ENCODE measurements around the gene ENTPD5. TPM values are rescaled to one million over a fixed set of nuclear protein-coding genes. Genes with fewer than 3 reads are reported as not detected.

The ENTPD5 gene
- total and polyA plus RNA-seq, 2 of the 4 experiments (the other 2 are of a cell fraction): 7.3 to 8.1 TPM

- Histone ChIP-seq H3K18ac (ENCODE audit: low read depth, low read length) (no peak overlapping the region), H3K9me1 (ENCODE audit: insufficient read depth, low read length) (no peaks in the 10 kb centered on the region), H3K4me1 (ENCODE audit: control insufficient read depth, insufficient read depth, low read length) (peaks cover 2% of the 10 kb centered on the region; the same call in 1 of the 2 replicates), H3K23ac (ENCODE audit: low read depth, low read length) (peak overlapping the region; percentile 22; the same call in 1 of the 2 replicates), H3K4ac (ENCODE audit: low read depth, low read length) (peak overlapping the region; percentile 72), H2BK20ac (ENCODE audit: low read depth, low read length) (no peak overlapping the region), H2AFZ (replicated peaks; ENCODE audit: low read length, poor library complexity) (peak overlapping the region; percentile 97), H4K8ac (ENCODE audit: low read depth in 2 of 2, low read length in 2 of 2) (peak overlapping the region; percentile 52 to 79; a peak in 2 of 4 replicates), H3K27me3 (ENCODE audit: control insufficient read depth, insufficient read depth, low read length) (no peaks in the 10 kb centered on the region), H3K14ac (replicated peaks; ENCODE audit: low read depth, low read length) (peak overlapping the region; percentile 61), H3K36me3 (ENCODE audit: control insufficient read depth, insufficient read depth, low read length) (no peaks in the 10 kb centered on the region), H4K91ac (ENCODE audit: insufficient read depth, low read depth, low read length) (no peak overlapping the region; the same call in 1 of the 2 replicates), H2BK5ac (ENCODE audit: low read depth, low read length, poor library complexity, severe bottlenecking) (peak overlapping the region; percentile 44), H3K9ac (ENCODE audit: low read depth, low read length) (peak overlapping the region; percentile 86), H3K27ac (ENCODE audit: insufficient read depth, low read length) (peak overlapping the region; percentile 70), H3K79me1 (ENCODE audit: low read depth in 1 of 2, low read length in 2 of 2) (peaks cover 0 to 15% of the 10 kb centered on the region in 2 experiments; a peak in 1 of 4 replicates), H2BK120ac (ENCODE audit: low read depth, low read length) (peak overlapping the region; percentile 59; the same call in 1 of the 2 replicates), H4K5ac (ENCODE audit: low read depth, low read length) (peak overlapping the region; percentile 65), H4K20me1 (ENCODE audit: insufficient read depth, low read length) (no peaks in the 10 kb centered on the region; the same call in 1 of the 2 replicates), H3K4me2 (ENCODE audit: low read depth, low read length) (peak overlapping the region; percentile 96), H2AK9ac (replicated peaks; ENCODE audit: low read depth, low read length, poor library complexity) (peak overlapping the region; percentile 83), H3K56ac (ENCODE audit: extremely low read depth, insufficient read depth, low read length) (peak overlapping the region; percentile 83), H2AK5ac (ENCODE audit: low read depth, low read length) (no peak overlapping the region), H3K9me3 (ENCODE audit: control insufficient read depth, insufficient read depth, low read length) (no peaks in the 10 kb centered on the region), H2BK15ac (ENCODE audit: low read depth, low read length) (no peak overlapping the region), H3K4me3 (ENCODE audit: insufficient read depth, low read depth, low read length) (peak overlapping the region; percentile 91)
- in situ Hi-C loops (cut with MboI; ENCODE audit: low sequenced_read_pairs): no loop called here
- ATAC-seq (ENCODE audit: low read depth) (peak; percentile 4), DNase-seq (peak; percentile 60)
- no CpG with 5 or more reads among the region's 21 CpGs for WGBS, 2 experiments (ENCODE audit: extremely low coverage in 2 of 2, insufficient read length in 1 of 2)
- intact Hi-C loops (cut with micrococcal nuclease): loop anchor here (2.0 kb wide), 2 partner anchors 41 to 69 kb away; partner anchors contain the start of genes COQ6 and FAM161B
- no peak for TF ChIP-seq ELK1 (IDR thresholded peaks at IDR 0.05; ENCODE audit: borderline replicate concordance, low read depth, low read length)
- no peak for TF ChIP-seq USF2 (IDR thresholded peaks at IDR 0.05; ENCODE audit: low read depth, low read length)
- TF ChIP-seq CHD1 (IDR thresholded peaks at IDR 0.05; ENCODE audit: low read depth, low read length): no peak
- TF ChIP-seq MXI1 (IDR thresholded peaks at IDR 0.05; ENCODE audit: borderline replicate concordance, low read depth, low read length): no peak
- TF ChIP-seq CEBPB (IDR thresholded peaks at IDR 0.05; ENCODE audit: low read depth, low read length): no peak
- dilution Hi-C loops (cut with HindIII; ENCODE audit: low sequenced_read_pairs, unreplicated experiment): no loop called here
- no TSS peak for BruUV-seq (replicated peaks)
- ChIA-PET CTCF (no interaction called here), POLR2A (ENCODE audit: unreplicated experiment) (no interaction called here)
Measured at GRCh38 chr14:74019408-74020137, 485 bp upstream of the ENTPD5 start.
